Testis (tissue), 3 donors: ENCODE results near the gene DUS1L. TPM values are rescaled to one million over a fixed set of nuclear protein-coding genes. Genes with fewer than 3 reads are reported as not detected.

Experiments
- DNase-seq: peaks from one replicate; pipeline ENCODE4 v3.0.0-alpha.2; 2019
- H3K27ac ChIP-seq, 2 donors: fragments of 200-600 bp; sonication (generic); one replicate each; pipeline ENCODE4 v1.5.1; 2019
- H3K27me3 ChIP-seq: fragments of 200-600 bp; sonication (generic); one replicate; pipeline ENCODE4 v1.5.1; 2019
- H3K36me3 ChIP-seq: fragments of 200-600 bp; sonication (generic); one replicate; pipeline ENCODE4 v1.5.1; 2017; ENCODE audit warnings: low read depth; ENCODE audit errors: missing control alignments
- H3K4me1 ChIP-seq: fragments of 200-600 bp; sonication (generic); one replicate; pipeline ENCODE4 v1.5.1; 2019
- H3K4me3 ChIP-seq, 2 donors: fragments of 200-600 bp; sonication (generic); one replicate each; pipeline ENCODE4 v1.5.1; 2017 to 2019
- H3K9me3 ChIP-seq: fragments of 200-600 bp; sonication (generic); one replicate; pipeline ENCODE4 v1.5.1; 2017
- POLR2A ChIP-seq: fragments of 450-650 bp; IDR thresholded peaks from one replicate; pipeline ENCODE4 v1.6.1; 2017; ENCODE audit warnings: antibody characterized with exemption, mild to moderate bottlenecking, moderate library complexity
- WGBS, 2 donors: methylation state at CpG; one replicate each; pipeline ENCODE4 v1.1.5; 2018; 5-methylcytosine and 5-hydroxymethylcytosine counted together
- intact Hi-C: fragments of 100-400 bp; cut with DNase I; formaldehyde crosslinking; loops from one replicate; pipeline ENCODE4 v1.15.1; 2023; ENCODE audit warnings: low total_unique reads
- polyA plus RNA-seq: library from polyadenylated mRNA; stranded (reverse); fragments of 350-450 nt; fragmentation: Illumina TruSeq; extraction: RNeasy Lipid Tissue Mini Kit (QIAGEN cat#74804); gene quantifications from one replicate; pipeline ENCODE4 v1.2.3, GENCODE V29; 2014; ENCODE audit warnings: low read depth, low replicate concordance; ENCODE audit not compliant: insufficient read depth
- total RNA-seq, 2 donors: library from RNA; depleted of rRNA; stranded (reverse); fragments of >200 nt; gene quantifications; one replicate each; pipeline ENCODE4 v1.2.3, GENCODE V29; 2016
- TF ChIP-seq, protein P1 (sequence below), 3 experiments: fragments of 450-650 bp in 2 of 3; fragments of 200-600 bp in 1 of 3; sonication (generic) in 1 of 3; IDR thresholded peaks; one replicate each; pipeline ENCODE4 v1.5.1; 2016 to 2019; ENCODE audit warnings: antibody characterized with exemption in 3 of 3, mild to moderate bottlenecking in 2 of 3, moderate library complexity in 1 of 3

DUS1L gene
- total and polyA plus RNA-seq, 3 donors from 2014 or later = 117 to 132 (median 127) TPM

DNA sequence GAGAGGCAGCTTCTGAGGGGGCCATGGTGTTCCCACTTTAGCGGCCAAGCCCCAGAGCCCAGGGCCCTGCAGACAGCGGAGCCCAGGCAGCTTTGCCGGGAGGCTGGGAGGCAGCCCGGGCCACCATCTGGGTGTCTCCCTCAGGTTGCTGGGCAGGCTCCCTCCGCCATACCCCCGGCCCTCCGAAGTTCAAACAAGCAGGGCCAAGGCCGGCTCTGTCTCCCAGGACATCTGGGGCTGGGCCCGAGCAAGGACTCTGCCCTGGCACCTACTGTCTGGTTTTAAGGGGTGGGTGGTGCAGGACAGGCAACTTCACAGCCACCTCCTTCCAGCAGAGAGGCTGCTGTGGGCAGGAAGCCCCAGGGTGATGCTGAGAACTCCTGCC is 2.6 kb downstream of the DUS1L start:
- Histone ChIP-seq H3K9me3 (no peaks in the 10 kb centered on the region), H3K27ac (no peak overlapping the region), H3K4me1 (peaks cover 19% of the 10 kb centered on the region), H3K27me3 (no peaks in the 10 kb centered on the region), H3K4me3 (no peak overlapping the region), H3K36me3 (no peaks in the 10 kb centered on the region)
- intact Hi-C loops = no loop called here
- no peak for DNase-seq
- TF ChIP-seq, protein P1, sequence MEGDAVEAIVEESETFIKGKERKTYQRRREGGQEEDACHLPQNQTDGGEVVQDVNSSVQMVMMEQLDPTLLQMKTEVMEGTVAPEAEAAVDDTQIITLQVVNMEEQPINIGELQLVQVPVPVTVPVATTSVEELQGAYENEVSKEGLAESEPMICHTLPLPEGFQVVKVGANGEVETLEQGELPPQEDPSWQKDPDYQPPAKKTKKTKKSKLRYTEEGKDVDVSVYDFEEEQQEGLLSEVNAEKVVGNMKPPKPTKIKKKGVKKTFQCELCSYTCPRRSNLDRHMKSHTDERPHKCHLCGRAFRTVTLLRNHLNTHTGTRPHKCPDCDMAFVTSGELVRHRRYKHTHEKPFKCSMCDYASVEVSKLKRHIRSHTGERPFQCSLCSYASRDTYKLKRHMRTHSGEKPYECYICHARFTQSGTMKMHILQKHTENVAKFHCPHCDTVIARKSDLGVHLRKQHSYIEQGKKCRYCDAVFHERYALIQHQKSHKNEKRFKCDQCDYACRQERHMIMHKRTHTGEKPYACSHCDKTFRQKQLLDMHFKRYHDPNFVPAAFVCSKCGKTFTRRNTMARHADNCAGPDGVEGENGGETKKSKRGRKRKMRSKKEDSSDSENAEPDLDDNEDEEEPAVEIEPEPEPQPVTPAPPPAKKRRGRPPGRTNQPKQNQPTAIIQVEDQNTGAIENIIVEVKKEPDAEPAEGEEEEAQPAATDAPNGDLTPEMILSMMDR (IDR thresholded peaks at IDR 0.05) = no peak
- TF ChIP-seq POLR2A = no peak
- WGBS, 2 donors = 80 to 92% methylated on average over 1 to 9 of the region's 9 CpGs

DNA sequence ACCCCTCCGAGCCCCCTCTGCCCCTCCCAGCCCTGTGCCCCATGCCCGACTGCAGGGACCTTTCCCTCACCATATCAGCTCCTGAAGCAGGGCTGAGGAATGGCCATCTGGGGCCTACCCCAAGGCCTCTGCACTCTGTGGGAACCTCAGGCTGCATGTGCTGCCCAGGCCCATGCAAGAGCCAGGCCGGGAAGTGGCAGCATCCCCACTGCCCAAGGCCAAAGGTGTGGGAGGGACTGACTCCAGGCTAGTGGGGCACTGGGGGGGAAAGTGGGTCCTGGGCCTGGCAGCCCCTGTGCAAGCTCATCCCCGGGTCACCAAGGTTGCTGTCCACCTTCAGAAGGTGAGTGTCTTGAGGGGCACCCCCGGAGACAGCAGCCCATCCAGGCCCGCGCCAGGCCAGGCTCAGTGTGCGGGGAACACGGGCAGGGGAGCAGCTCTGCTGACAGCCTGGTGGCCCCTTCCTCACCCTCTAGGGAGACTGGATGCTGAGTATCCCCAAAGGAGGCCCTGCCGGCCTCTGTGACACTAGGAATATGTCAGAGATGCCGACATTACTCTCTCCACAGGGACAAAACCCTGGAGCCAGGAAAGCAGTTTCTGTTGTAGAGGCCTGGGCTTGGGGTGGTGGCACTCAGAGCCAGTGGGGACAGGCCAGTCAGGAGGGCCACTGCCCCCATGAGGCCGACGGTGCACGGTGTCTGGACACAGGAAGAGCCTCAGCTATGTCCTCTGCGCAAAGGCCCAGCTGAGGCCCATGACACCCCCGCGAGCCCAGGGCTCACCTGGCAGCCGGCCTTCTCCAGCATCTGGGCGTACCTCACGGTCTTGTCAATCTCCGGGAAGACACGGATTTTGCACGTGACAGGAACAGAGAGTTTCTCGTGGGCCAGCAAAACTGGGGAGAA is 3.3 kb downstream of the DUS1L start:
- no peak overlapping the region for H3K27ac ChIP-seq
- 78 to 95% methylated on average over 7 to 23 of the region's 24 CpGs for WGBS, 2 donors
- no peaks in the 10 kb centered on the region for H3K27me3 ChIP-seq
- intact Hi-C loops = no loop called here
- no peak for DNase-seq
- TF ChIP-seq, protein P1 (IDR thresholded peaks at IDR 0.05) = no peak
- no peak for TF ChIP-seq POLR2A
- peaks cover 19% of the 10 kb centered on the region for H3K4me1 ChIP-seq
- no peaks in the 10 kb centered on the region for H3K36me3 ChIP-seq
- no peak overlapping the region for H3K4me3 ChIP-seq
- no peaks in the 10 kb centered on the region for H3K9me3 ChIP-seq

DNA sequence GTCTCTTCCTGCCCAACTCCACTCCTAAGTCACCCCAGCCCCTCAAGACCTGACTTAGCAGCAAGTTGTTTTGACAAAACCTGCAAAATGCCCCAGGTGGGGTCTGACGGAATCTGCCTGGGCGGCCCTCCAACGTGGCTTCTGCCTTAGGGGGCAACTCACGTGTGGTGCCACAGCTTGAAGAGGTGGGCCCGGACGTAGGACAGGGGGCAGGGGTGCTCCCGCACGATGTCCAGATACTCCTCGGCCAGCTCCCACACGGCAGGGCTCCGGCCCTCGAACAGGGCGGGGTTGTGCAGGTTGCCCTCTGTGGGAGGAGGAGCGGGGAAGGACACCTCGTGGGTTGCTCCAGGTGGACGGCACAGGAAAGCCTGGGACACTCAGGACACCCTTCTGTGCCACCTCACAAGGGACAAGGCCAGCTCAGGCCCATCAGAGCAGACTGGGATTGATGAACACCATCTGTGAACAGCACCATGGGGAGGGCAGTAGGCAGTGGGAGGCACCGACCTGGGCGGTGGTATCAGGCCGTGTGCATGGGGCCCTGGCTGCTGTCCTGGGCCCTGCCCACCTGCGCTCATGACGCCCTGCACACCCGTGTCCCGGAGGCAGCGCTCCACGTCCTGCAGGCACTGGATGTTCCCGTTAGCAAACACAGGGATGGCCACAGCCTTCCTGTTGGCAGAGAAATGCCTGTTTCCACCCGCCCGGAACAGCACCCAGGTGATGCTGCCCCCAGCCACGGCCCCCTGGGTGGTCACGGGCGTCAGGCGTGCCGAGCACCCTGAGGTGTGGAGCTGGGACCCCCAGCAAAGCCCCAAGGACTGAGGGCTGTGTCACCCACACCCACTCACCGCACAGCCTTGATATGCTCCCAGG is 4.3 kb downstream of the DUS1L start:
- H3K27me3 ChIP-seq = no peaks in the 10 kb centered on the region
- no peak overlapping the region for H3K4me3 ChIP-seq

DNA sequence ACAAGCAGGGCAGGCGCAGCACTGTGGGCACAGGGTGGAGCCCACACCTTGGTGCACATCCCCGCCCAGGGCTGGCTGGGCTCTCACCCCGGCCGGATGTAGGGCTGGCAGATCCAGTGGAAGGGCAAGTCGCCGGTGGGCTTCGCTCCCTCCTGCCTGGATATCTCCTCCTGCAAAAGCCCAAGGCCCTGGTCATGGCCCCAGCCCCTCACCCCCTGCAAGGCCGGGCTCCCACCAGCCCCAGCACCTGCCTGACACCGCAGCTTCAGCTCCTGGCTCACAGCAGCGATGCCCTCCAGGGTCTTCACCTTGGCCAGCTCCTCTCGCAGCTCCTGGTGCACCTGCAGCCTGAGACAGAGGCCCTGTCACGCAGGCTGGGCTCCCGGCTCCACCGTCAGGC is 5.0 kb downstream of the DUS1L start:
- H3K36me3 ChIP-seq = no peaks in the 10 kb centered on the region
- WGBS, 2 donors = 85 to 87% methylated on average over 9 to 14 of the region's 14 CpGs
- H3K4me3 ChIP-seq = no peak overlapping the region
- H3K27me3 ChIP-seq = no peaks in the 10 kb centered on the region
- peaks cover 11% of the 10 kb centered on the region for H3K4me1 ChIP-seq
- no peak for DNase-seq
- TF ChIP-seq, protein P1 (IDR thresholded peaks at IDR 0.05) = no peak
- TF ChIP-seq POLR2A = no peak
- no peaks in the 10 kb centered on the region for H3K9me3 ChIP-seq
- intact Hi-C loops = no loop called here
- H3K27ac ChIP-seq = no peak overlapping the region

More for the DNA sequence above, 4.3 kb downstream of the DUS1L start:
- Histone ChIP-seq H3K27ac (no peak overlapping the region), H3K4me1 (peaks cover 15% of the 10 kb centered on the region), H3K36me3 (no peaks in the 10 kb centered on the region), H3K9me3 (no peaks in the 10 kb centered on the region)
- 86% methylated on average over 30 of the region's 34 CpGs; no CpG with 5 or more reads in 1 of the 2 donors for WGBS, 2 donors
- intact Hi-C loops = no loop called here
- TF ChIP-seq POLR2A = no peak
- TF ChIP-seq, protein P1 (IDR thresholded peaks at IDR 0.05) = no peak
- DNase-seq = no peak
